Endometrial microvascular endothelial cells (primary cell): ENCODE data around the gene NPRL2. TPM values are rescaled to one million over a fixed set of nuclear protein-coding genes. Genes with fewer than 3 reads are reported as not detected.
"Not testable (repeated sequence)": the region's sequence is repeated elsewhere in the genome, so short reads cannot be mapped to it uniquely, and the experiment has no call there.

Source experiments
- in situ Hi-C: cut with HindIII; loops from 2 replicates; pipeline ENCODE4 v1.10.0; 2017; ENCODE audit warnings: low sequenced_read_pairs, low pct_unique_long_range_greater_than_20kb; ENCODE audit errors: inconsistent ontology term
- total RNA-seq: library from RNA; depleted of rRNA; stranded (reverse); fragments of >200 nt; gene quantifications from one replicate; pipeline ENCODE4 v1.2.3, GENCODE V29; 2015; ENCODE audit errors: inconsistent ontology term

Gene NPRL2
- total RNA-seq, 1 donor from 2014 or later, result 13.6 TPM

- in situ Hi-C loops, result no loop called here
Observed at GRCh38 chr3:50320853-50321335, 29.7 kb downstream of the NPRL2 start.

GRCh38 chr3:50319894-50320625 lies 30.5 kb downstream of the NPRL2 start:
- in situ Hi-C loops, result no loop called here

- in situ Hi-C loops, result no loop called here
Observed at GRCh38 chr3:50319181-50319893, 31.2 kb downstream of the NPRL2 start.

- in situ Hi-C loops, result no loop called here
Observed at GRCh38 chr3:50318615-50319014, 32.0 kb downstream of the NPRL2 start.

GRCh38 chr3:50318163-50318562 lies 32.4 kb downstream of the NPRL2 start:
- in situ Hi-C loops, result no loop called here

DNA sequence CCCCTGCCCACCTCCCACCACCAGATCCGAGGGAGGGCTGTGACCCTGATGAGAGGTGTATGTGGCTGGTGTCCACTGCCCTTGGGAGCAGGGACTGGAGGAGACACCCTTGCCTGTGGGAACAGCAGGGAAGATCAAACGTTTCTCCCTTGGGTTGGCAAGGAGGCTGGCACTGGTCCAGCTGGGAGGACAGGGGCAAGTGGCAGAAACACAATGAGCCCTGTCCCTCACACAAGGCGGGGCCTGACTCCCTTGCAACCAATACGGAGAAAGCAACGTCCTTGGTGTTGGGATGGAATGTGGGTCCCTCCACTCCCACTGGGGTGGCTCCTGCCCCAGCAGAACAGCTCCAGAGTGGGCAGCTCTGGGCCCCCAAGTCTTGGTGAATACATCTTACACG lies 33.3 kb downstream of the NPRL2 start:
- in situ Hi-C loops, result no loop called here

- in situ Hi-C loops, result no loop called here
Observed at GRCh38 chr3:50316657-50317242, 33.8 kb downstream of the NPRL2 start.

DNA sequence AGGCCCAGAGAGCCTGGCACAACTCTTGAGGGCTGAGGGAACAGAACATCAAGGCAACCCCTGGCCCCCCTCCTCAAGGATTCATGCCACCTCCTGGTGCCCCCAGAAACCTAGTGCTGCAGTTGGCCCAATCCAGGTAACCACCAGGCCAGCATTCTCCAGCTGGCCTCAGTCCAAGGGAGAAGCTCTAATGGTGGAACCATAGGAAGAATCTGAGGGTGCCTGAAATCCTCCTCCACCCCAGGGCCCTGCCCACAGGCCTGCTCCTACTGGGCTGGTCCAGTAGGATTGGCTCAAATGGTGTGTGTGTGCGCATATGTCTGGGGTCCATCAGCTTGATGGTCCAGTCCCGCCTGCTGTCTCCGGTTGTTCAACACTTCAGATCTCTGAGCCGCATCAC lies 35.8 kb downstream of the NPRL2 start:
- in situ Hi-C loops, result no loop called here

GRCh38 chr3:50314342-50314741 lies 36.2 kb downstream of the NPRL2 start:
- in situ Hi-C loops, result no loop called here

DNA sequence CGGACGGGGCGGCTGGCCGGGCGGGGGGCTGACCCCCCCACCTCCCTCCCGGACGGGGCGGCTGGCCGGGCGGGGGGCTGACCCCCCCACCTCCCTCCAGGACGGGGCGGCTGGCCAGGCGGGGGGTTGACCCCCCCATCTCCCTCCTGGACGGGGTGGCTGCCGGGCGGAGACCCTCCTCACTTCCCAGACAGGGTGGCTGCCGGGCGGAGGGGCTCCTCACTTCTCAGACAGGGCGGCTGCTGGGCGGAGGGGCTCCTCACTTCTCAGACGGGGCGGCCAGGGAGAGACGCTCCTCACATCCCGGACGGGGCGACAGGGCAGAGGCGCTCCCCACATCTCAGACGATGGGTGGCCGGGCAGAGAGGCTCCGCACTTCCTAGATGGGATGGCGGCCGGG lies 38.5 kb downstream of the NPRL2 start:
- in situ Hi-C loops, result not testable (repeated sequence)

GRCh38 chr3:50304601-50305000 lies 46.0 kb downstream of the NPRL2 start:
- in situ Hi-C loops, result no loop called here

DNA sequence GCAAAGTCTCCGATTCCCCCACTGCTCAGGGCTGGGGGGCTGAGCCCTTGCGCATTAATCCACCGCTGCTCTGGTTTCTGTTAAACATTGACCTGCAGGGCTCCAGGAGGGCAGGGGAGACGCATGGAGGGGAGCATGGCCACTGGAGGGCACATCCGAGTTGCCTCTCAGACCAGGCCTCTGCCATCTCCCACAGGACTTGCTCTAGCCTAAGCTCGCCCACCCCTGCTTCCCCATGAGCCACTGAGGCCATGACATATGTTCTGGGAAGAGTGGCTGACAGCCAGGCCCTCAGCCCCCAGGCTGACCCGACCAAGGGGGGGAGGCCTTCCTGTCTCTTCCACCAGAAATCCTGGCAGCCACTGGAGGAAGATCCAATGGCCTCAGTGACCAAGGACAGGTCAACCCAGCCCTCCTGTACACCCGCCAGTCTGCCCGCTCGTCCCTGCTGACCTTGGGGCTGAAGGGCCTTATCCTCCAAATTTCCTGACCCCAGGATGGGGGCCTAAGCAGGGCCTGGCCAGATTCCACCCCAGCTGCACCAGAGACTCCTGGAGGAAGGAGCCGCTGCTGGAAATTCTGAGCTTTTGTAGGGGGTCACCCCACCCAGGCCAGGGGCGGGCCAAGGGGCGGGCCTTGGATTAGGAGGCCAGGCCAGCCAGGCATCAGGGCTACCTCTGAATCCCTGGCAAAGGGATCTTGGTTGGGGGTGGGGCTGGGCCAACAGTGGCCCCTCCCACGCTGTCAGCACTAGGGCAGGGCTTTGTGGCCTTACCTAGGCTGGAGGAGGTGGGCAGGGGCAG lies 47.4 kb downstream of the NPRL2 start, which contains the start of gene HYAL1:
HYAL1 (minus strand) TSS at position 562 of the 803 bp plus-strand sequence. CDS start 618 bp downstream, outside the sequence.
- in situ Hi-C loops, result no loop called here

GRCh38 chr3:50302095-50303012 lies 48.2 kb downstream of the NPRL2 start:
- in situ Hi-C loops, result no loop called here

- in situ Hi-C loops, result no loop called here
Observed at GRCh38 chr3:50300681-50301254, 49.8 kb downstream of the NPRL2 start.

GRCh38 chr3:50299929-50300680 lies 50.5 kb downstream of the NPRL2 start:
- in situ Hi-C loops, result no loop called here

DNA sequence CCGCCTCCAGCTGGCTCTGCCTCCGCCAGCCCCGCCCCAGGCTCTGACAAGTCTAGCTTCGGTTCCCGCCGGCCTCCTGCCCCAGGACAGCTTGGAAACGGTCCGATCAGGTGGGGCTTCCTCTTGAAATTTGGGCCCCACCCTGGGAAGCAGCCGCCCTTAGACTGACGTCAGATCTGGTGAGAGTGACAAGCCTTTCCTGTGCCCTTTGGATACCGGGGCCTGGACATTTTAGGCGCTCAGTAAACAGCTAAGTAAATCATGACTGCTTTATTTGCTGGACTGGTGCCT lies 51.0 kb downstream of the NPRL2 start:
- in situ Hi-C loops, result no loop called here
